ENCODE results near the gene CREB3L4. TPM values are rescaled to one million over a fixed set of nuclear protein-coding genes. Genes with fewer than 3 reads are reported as not detected.
"Not testable (repeated sequence)": the region's sequence is repeated elsewhere in the genome, so short reads cannot be mapped to it uniquely, and the experiment has no call there.

CREB3L4 gene
- total RNA-seq, 2 experiments from 2014 or later, result 6.8 to 7.3 TPM

- not testable (repeated sequence) for DNase-seq, H3K27ac Mint-ChIP-seq, H3K27me3 Mint-ChIP-seq, H3K9me3 Mint-ChIP-seq, H3K4me3 Mint-ChIP-seq
- Mint-ChIP-seq H3K36me3 (peaks cover 14% of the 10 kb centered on the region), H3K4me1 (peaks cover 34% of the 10 kb centered on the region)
These were observed 14.0 kb downstream of the CREB3L4 start for GRCh38 chr1:153981735-153982134.

- Mint-ChIP-seq H3K27ac (peak overlapping the region; percentile 65), H3K4me3 (peak overlapping the region; percentile 27), H3K27me3 (no peaks in the 10 kb centered on the region), H3K9me3 (no peaks in the 10 kb centered on the region), H3K36me3 (peaks cover 6% of the 10 kb centered on the region), H3K4me1 (peaks cover 26% of the 10 kb centered on the region)
- DNase-seq, result no peak
These were observed 16.6 kb downstream of the CREB3L4 start for GRCh38 chr1:153984123-153984894.

- no peaks in the 10 kb centered on the region for H3K9me3 Mint-ChIP-seq
- H3K36me3 Mint-ChIP-seq, result peaks cover 4% of the 10 kb centered on the region
- DNase-seq, result peak; percentile 73
- no peaks in the 10 kb centered on the region for H3K27me3 Mint-ChIP-seq
- peak overlapping the region; percentile 92 for H3K4me3 Mint-ChIP-seq
- H3K27ac Mint-ChIP-seq, result peak overlapping the region; percentile 96
- peaks cover 32% of the 10 kb centered on the region for H3K4me1 Mint-ChIP-seq
These were observed 17.7 kb downstream of the CREB3L4 start for GRCh38 chr1:153985341-153985912.

- Mint-ChIP-seq H3K4me3 (peak within 1 kb of the TSS; percentile 92), H3K36me3 (peaks cover 12% of the 10 kb centered on the region), H3K9me3 (no peaks in the 10 kb centered on the region), H3K4me1 (peaks cover 34% of the 10 kb centered on the region), H3K27me3 (peaks cover 4% of the 10 kb centered on the region), H3K27ac (peak within 1 kb of the TSS; percentile 96)
- DNase-seq, result no peak
These were observed 18.4 kb downstream of the CREB3L4 start, which contains the start of gene RAB13 for GRCh38 chr1:153985941-153986761. Gene RAB13, minus strand, starts transcription at chr1:153986339. Its CDS starts 103 bp downstream, at chr1:153986236.

- Mint-ChIP-seq H3K4me1 (peaks cover 44% of the 10 kb centered on the region), H3K27ac (peak overlapping the region; percentile 88), H3K4me3 (no peak overlapping the region)
These were observed 19.9 kb downstream of the CREB3L4 start for GRCh38 chr1:153987621-153988020.

GRCh38 chr1:153990468-153991150 is 22.9 kb downstream of the CREB3L4 start, which contains the start of gene RPS27:
Gene RPS27, plus strand, starts transcription at chr1:153990762. Its CDS starts 35 bp downstream, at chr1:153990797.
- peak; percentile 85 for DNase-seq

More at GRCh38 chr1:153987621-153988020, 19.9 kb downstream of the CREB3L4 start:
- Mint-ChIP-seq H3K27me3 (peaks cover 4% of the 10 kb centered on the region), H3K36me3 (peaks cover 26% of the 10 kb centered on the region), H3K9me3 (peaks cover under 1% of the 10 kb centered on the region)
- no peak for DNase-seq

GRCh38 chr1:153991151-153991630 is 23.5 kb downstream of the CREB3L4 start:
- Mint-ChIP-seq H3K36me3 (peaks cover 55% of the 10 kb centered on the region), H3K27me3 (peaks cover 4% of the 10 kb centered on the region), H3K9me3 (peaks cover 7% of the 10 kb centered on the region), H3K27ac (peak overlapping the region; percentile 99), H3K4me3 (peak overlapping the region; percentile 97), H3K4me1 (peaks cover 31% of the 10 kb centered on the region)
- no peak for DNase-seq

More at GRCh38 chr1:153990468-153991150, 22.9 kb downstream of the CREB3L4 start, which contains the start of gene RPS27:
- peak within 1 kb of the TSS; percentile 99 for H3K27ac Mint-ChIP-seq
- peaks cover 34% of the 10 kb centered on the region for H3K4me1 Mint-ChIP-seq
- H3K36me3 Mint-ChIP-seq, result peaks cover 50% of the 10 kb centered on the region
- H3K9me3 Mint-ChIP-seq, result peaks cover 5% of the 10 kb centered on the region
- H3K27me3 Mint-ChIP-seq, result peaks cover 4% of the 10 kb centered on the region
- peak within 1 kb of the TSS; percentile 97 for H3K4me3 Mint-ChIP-seq

- peaks cover 4% of the 10 kb centered on the region for H3K27me3 Mint-ChIP-seq
- H3K4me3 Mint-ChIP-seq, result peak overlapping the region; percentile 97
- peaks cover 59% of the 10 kb centered on the region for H3K36me3 Mint-ChIP-seq
- no peak for DNase-seq
- peaks cover 7% of the 10 kb centered on the region for H3K9me3 Mint-ChIP-seq
- H3K27ac Mint-ChIP-seq, result peak overlapping the region; percentile 99
- H3K4me1 Mint-ChIP-seq, result peaks cover 27% of the 10 kb centered on the region
These were observed 24.1 kb downstream of the CREB3L4 start for GRCh38 chr1:153991806-153992205.

- H3K4me3 Mint-ChIP-seq, result no peak overlapping the region
- peaks cover 7% of the 10 kb centered on the region for H3K9me3 Mint-ChIP-seq
- peak overlapping the region; percentile 19 for H3K27ac Mint-ChIP-seq
- peaks cover 4% of the 10 kb centered on the region for H3K27me3 Mint-ChIP-seq
- peaks cover 17% of the 10 kb centered on the region for H3K4me1 Mint-ChIP-seq
- DNase-seq, result no peak
- peaks cover 59% of the 10 kb centered on the region for H3K36me3 Mint-ChIP-seq
These were observed 27.5 kb downstream of the CREB3L4 start for GRCh38 chr1:153995202-153995601.

GRCh38 chr1:153995640-153996039 is 27.9 kb downstream of the CREB3L4 start:
- Mint-ChIP-seq H3K36me3 (peaks cover 57% of the 10 kb centered on the region), H3K9me3 (peaks cover 7% of the 10 kb centered on the region), H3K4me3 (no peak overlapping the region), H3K27ac (peak overlapping the region; percentile 19), H3K4me1 (peaks cover 13% of the 10 kb centered on the region), H3K27me3 (peaks cover 2% of the 10 kb centered on the region)
- DNase-seq, result no peak

- H3K4me3 Mint-ChIP-seq, DNase-seq, H3K4me1 Mint-ChIP-seq, H3K9me3 Mint-ChIP-seq, H3K27me3 Mint-ChIP-seq, H3K27ac Mint-ChIP-seq: not testable (repeated sequence)
- peaks cover 44% of the 10 kb centered on the region for H3K36me3 Mint-ChIP-seq
These were observed 29.2 kb downstream of the CREB3L4 start for GRCh38 chr1:153996882-153997281.

- Mint-ChIP-seq H3K4me3 (no peak overlapping the region), H3K27ac (no peak overlapping the region), H3K36me3 (peaks cover 11% of the 10 kb centered on the region), H3K27me3 (no peaks in the 10 kb centered on the region), H3K4me1 (no peaks in the 10 kb centered on the region), H3K9me3 (peaks cover 2% of the 10 kb centered on the region)
- no peak for DNase-seq
These were observed 32.7 kb downstream of the CREB3L4 start for GRCh38 chr1:154000420-154000819.

- no peak for DNase-seq
- no peak overlapping the region for H3K27ac Mint-ChIP-seq
- H3K9me3 Mint-ChIP-seq, result no peaks in the 10 kb centered on the region
- H3K36me3 Mint-ChIP-seq, result no peaks in the 10 kb centered on the region
- no peaks in the 10 kb centered on the region for H3K4me1 Mint-ChIP-seq
- H3K27me3 Mint-ChIP-seq, result no peaks in the 10 kb centered on the region
- no peak overlapping the region for H3K4me3 Mint-ChIP-seq
These were observed 38.4 kb downstream of the CREB3L4 start for GRCh38 chr1:154006136-154006535.

- H3K27ac Mint-ChIP-seq, result no peak overlapping the region
- no peaks in the 10 kb centered on the region for H3K9me3 Mint-ChIP-seq
- no peak for DNase-seq
- H3K4me3 Mint-ChIP-seq, result no peak overlapping the region
- no peaks in the 10 kb centered on the region for H3K27me3 Mint-ChIP-seq
- no peaks in the 10 kb centered on the region for H3K36me3 Mint-ChIP-seq
- H3K4me1 Mint-ChIP-seq, result no peaks in the 10 kb centered on the region
These were observed 44.4 kb downstream of the CREB3L4 start for GRCh38 chr1:154012129-154012528.
